Measurements from ENCODE around the gene ACVR1. TPM values are rescaled to one million over a fixed set of nuclear protein-coding genes. Genes with fewer than 3 reads are reported as not detected.

Gene ACVR1
- total RNA-seq, 1 donor from 2014 or later = 45.5 TPM

GRCh38 chr2:157803476-157803875 is 72.7 kb downstream of the ACVR1 start:
- intact Hi-C loops (cut with micrococcal nuclease) = no loop called here
- H3K36me3 Mint-ChIP-seq (ENCODE audit: low read depth) = peaks cover 41% of the 10 kb centered on the region
- no peaks in the 10 kb centered on the region for H3K9me3 Mint-ChIP-seq
- peaks cover 17% of the 10 kb centered on the region for H3K4me1 Mint-ChIP-seq
- no peaks in the 10 kb centered on the region for H3K27me3 Mint-ChIP-seq
- H3K4me3 Mint-ChIP-seq = no peak overlapping the region
- H3K27ac Mint-ChIP-seq = no peak overlapping the region
- DNase-seq = no peak

GRCh38 chr2:157800838-157801495 is 75.2 kb downstream of the ACVR1 start:
- intact Hi-C loops (cut with micrococcal nuclease) = no loop called here
- Mint-ChIP-seq H3K27ac (no peak overlapping the region), H3K27me3 (no peaks in the 10 kb centered on the region), H3K4me1 (peaks cover 4% of the 10 kb centered on the region), H3K9me3 (no peaks in the 10 kb centered on the region), H3K4me3 (no peak overlapping the region), H3K36me3 (ENCODE audit: low read depth) (peaks cover 41% of the 10 kb centered on the region)
- no peak for DNase-seq

GRCh38 chr2:157793053-157793612 is 83.0 kb downstream of the ACVR1 start:
- no peaks in the 10 kb centered on the region for H3K27me3 Mint-ChIP-seq
- H3K4me3 Mint-ChIP-seq = no peak overlapping the region
- H3K27ac Mint-ChIP-seq = peak overlapping the region; percentile 51
- H3K9me3 Mint-ChIP-seq = no peaks in the 10 kb centered on the region
- peaks cover 34% of the 10 kb centered on the region for H3K4me1 Mint-ChIP-seq
- intact Hi-C loops (cut with micrococcal nuclease) = no loop called here
- no peak for DNase-seq
- peaks cover 34% of the 10 kb centered on the region for H3K36me3 Mint-ChIP-seq (ENCODE audit: low read depth)

GRCh38 chr2:157792335-157793052 is 83.6 kb downstream of the ACVR1 start:
- H3K27me3 Mint-ChIP-seq = no peaks in the 10 kb centered on the region
- peaks cover 41% of the 10 kb centered on the region for H3K4me1 Mint-ChIP-seq
- DNase-seq = no peak
- peak overlapping the region; percentile 51 for H3K27ac Mint-ChIP-seq
- peaks cover 34% of the 10 kb centered on the region for H3K36me3 Mint-ChIP-seq (ENCODE audit: low read depth)
- intact Hi-C loops (cut with micrococcal nuclease) = no loop called here
- H3K9me3 Mint-ChIP-seq = no peaks in the 10 kb centered on the region
- H3K4me3 Mint-ChIP-seq = no peak overlapping the region

- H3K27ac Mint-ChIP-seq = no peak overlapping the region
- peaks cover 33% of the 10 kb centered on the region for H3K36me3 Mint-ChIP-seq (ENCODE audit: low read depth)
- no peaks in the 10 kb centered on the region for H3K9me3 Mint-ChIP-seq
- intact Hi-C loops (cut with micrococcal nuclease) = no loop called here
- H3K4me1 Mint-ChIP-seq = peaks cover 50% of the 10 kb centered on the region
- no peak for DNase-seq
- H3K4me3 Mint-ChIP-seq = no peak overlapping the region
- H3K27me3 Mint-ChIP-seq = no peaks in the 10 kb centered on the region
Measured at GRCh38 chr2:157790780-157791179, 85.3 kb downstream of the ACVR1 start.

- intact Hi-C loops (cut with micrococcal nuclease) = no loop called here
- H3K27me3 Mint-ChIP-seq = no peaks in the 10 kb centered on the region
- H3K9me3 Mint-ChIP-seq = no peaks in the 10 kb centered on the region
- H3K4me1 Mint-ChIP-seq = peaks cover 49% of the 10 kb centered on the region
- no peak overlapping the region for H3K4me3 Mint-ChIP-seq
- peaks cover 34% of the 10 kb centered on the region for H3K36me3 Mint-ChIP-seq (ENCODE audit: low read depth)
- DNase-seq = peak; percentile 65
- H3K27ac Mint-ChIP-seq = no peak overlapping the region
Measured at GRCh38 chr2:157789933-157790511, 86.1 kb downstream of the ACVR1 start.

- Mint-ChIP-seq H3K4me1 (peaks cover 54% of the 10 kb centered on the region), H3K36me3 (ENCODE audit: low read depth) (peaks cover 36% of the 10 kb centered on the region), H3K4me3 (no peak overlapping the region), H3K9me3 (no peaks in the 10 kb centered on the region), H3K27ac (no peak overlapping the region), H3K27me3 (no peaks in the 10 kb centered on the region)
- intact Hi-C loops (cut with micrococcal nuclease) = no loop called here
- no peak for DNase-seq
Measured at GRCh38 chr2:157789256-157789655, 86.9 kb downstream of the ACVR1 start.

- intact Hi-C loops (cut with micrococcal nuclease) = no loop called here
Measured at GRCh38 chr2:157788201-157788600, 87.9 kb downstream of the ACVR1 start.

GRCh38 chr2:157787364-157787938 is 88.7 kb downstream of the ACVR1 start:
- no peak overlapping the region for H3K4me3 Mint-ChIP-seq
- H3K4me1 Mint-ChIP-seq = peaks cover 57% of the 10 kb centered on the region
- H3K36me3 Mint-ChIP-seq (ENCODE audit: low read depth) = peaks cover 30% of the 10 kb centered on the region
- no peaks in the 10 kb centered on the region for H3K9me3 Mint-ChIP-seq
- no peak for DNase-seq
- H3K27me3 Mint-ChIP-seq = no peaks in the 10 kb centered on the region
- intact Hi-C loops (cut with micrococcal nuclease) = no loop called here
- H3K27ac Mint-ChIP-seq = peak overlapping the region; percentile 34

More at GRCh38 chr2:157788201-157788600, 87.9 kb downstream of the ACVR1 start:
- Mint-ChIP-seq H3K4me1 (peaks cover 58% of the 10 kb centered on the region), H3K27me3 (no peaks in the 10 kb centered on the region), H3K36me3 (ENCODE audit: low read depth) (peaks cover 32% of the 10 kb centered on the region), H3K27ac (no peak overlapping the region), H3K9me3 (no peaks in the 10 kb centered on the region), H3K4me3 (no peak overlapping the region)
- DNase-seq = no peak

- H3K9me3 Mint-ChIP-seq = no peaks in the 10 kb centered on the region
- H3K4me1 Mint-ChIP-seq = peaks cover 64% of the 10 kb centered on the region
- no peak overlapping the region for H3K4me3 Mint-ChIP-seq
- H3K36me3 Mint-ChIP-seq (ENCODE audit: low read depth) = peaks cover 30% of the 10 kb centered on the region
- intact Hi-C loops (cut with micrococcal nuclease) = no loop called here
- no peak for DNase-seq
- no peak overlapping the region for H3K27ac Mint-ChIP-seq
- H3K27me3 Mint-ChIP-seq = no peaks in the 10 kb centered on the region
Measured at GRCh38 chr2:157786663-157787363, 89.3 kb downstream of the ACVR1 start.

GRCh38 chr2:157785866-157786662 is 90.1 kb downstream of the ACVR1 start:
- intact Hi-C loops (cut with micrococcal nuclease) = no loop called here

GRCh38 chr2:157785200-157785599 is 90.9 kb downstream of the ACVR1 start:
- peaks cover 76% of the 10 kb centered on the region for H3K4me1 Mint-ChIP-seq
- H3K27me3 Mint-ChIP-seq = no peaks in the 10 kb centered on the region
- H3K9me3 Mint-ChIP-seq = no peaks in the 10 kb centered on the region
- no peak overlapping the region for H3K4me3 Mint-ChIP-seq
- intact Hi-C loops (cut with micrococcal nuclease) = no loop called here
- no peak for DNase-seq
- H3K36me3 Mint-ChIP-seq (ENCODE audit: low read depth) = peaks cover 35% of the 10 kb centered on the region
- no peak overlapping the region for H3K27ac Mint-ChIP-seq

More at GRCh38 chr2:157785866-157786662, 90.1 kb downstream of the ACVR1 start:
- Mint-ChIP-seq H3K36me3 (ENCODE audit: low read depth) (peaks cover 30% of the 10 kb centered on the region), H3K27ac (no peak overlapping the region), H3K4me3 (no peak overlapping the region), H3K27me3 (no peaks in the 10 kb centered on the region), H3K4me1 (peaks cover 71% of the 10 kb centered on the region), H3K9me3 (no peaks in the 10 kb centered on the region)
- no peak for DNase-seq

GRCh38 chr2:157784823-157785175 is 91.3 kb downstream of the ACVR1 start:
- H3K27ac Mint-ChIP-seq = peak overlapping the region; percentile 78
- H3K9me3 Mint-ChIP-seq = no peaks in the 10 kb centered on the region
- H3K27me3 Mint-ChIP-seq = no peaks in the 10 kb centered on the region
- peak overlapping the region; percentile 47 for H3K4me3 Mint-ChIP-seq
- DNase-seq = no peak
- peaks cover 75% of the 10 kb centered on the region for H3K4me1 Mint-ChIP-seq
- intact Hi-C loops (cut with micrococcal nuclease) = loop anchor here (5.0 kb wide), 2 partner anchors 53 to 292 kb away; no protein-coding TSS in a partner anchor
- peaks cover 36% of the 10 kb centered on the region for H3K36me3 Mint-ChIP-seq (ENCODE audit: low read depth)

Data from activated CD4-positive, alpha-beta T cell treated with anti-CD3 and anti-CD28 coated beads, Interleukin-2, amount 10 ng/mL, durations not matched to agents 24 days and 14 days (primary cell).